ENCODE measurements around the gene HELZ2.

DNA sequence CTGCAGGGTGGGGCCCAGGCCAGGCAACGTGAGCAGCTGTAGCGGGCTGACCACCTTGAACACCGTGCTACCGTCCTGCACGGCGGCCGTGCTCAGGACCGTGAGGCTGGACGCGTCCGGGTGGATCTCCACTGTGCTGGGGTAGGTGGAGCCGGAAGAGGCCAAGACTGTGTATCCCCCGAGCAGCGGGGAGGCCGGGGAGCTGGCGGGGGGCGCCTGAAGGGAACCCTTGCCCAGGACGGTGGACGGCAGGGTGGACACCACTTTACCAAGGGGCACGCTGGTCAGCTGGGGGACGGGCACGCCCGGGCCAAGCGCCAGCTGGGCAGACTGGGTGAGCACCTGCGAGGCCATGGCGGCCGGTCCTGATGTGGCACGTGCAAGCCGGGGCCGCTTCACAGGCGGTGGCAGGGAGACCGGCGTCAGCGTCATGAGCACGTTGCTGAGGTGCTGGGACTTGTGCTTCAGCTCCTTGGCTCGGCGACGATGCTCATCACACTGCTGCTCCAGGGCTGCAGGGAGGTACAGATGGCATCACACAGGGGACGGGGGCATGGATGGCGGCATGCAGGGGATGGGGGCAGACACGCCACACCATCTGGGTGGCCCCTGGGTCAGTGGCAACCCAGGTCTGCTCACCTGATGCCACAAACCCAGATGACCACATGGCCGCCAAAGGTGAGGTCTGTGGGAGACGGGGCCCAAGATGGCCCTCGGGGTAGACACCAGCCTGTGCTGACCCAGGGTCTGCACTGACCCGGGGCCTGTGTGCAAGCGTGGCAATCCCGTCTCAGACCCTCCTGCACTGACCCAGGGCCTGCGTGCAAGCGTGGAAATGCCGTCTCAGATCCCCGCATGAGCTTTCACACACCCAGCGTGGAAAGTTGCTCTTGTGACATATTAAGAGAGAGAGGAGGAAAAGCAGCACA is 16.4 kb upstream of the HELZ2 start:
- TF ChIP-seq CTCF (IDR thresholded peaks at IDR 0.05; ENCODE audit: low read depth, low read length, poor library complexity, severe bottlenecking) (no peak), EZH2phosphoT487 (IDR thresholded peaks at IDR 0.05; ENCODE audit: borderline replicate concordance, low read length) (no peak)

Data from DOHH2 (cell line).